ENCODE measurements around the gene IFT80.
"Not testable (repeated sequence)": the region's sequence is repeated elsewhere in the genome, so short reads cannot be mapped to it uniquely, and the experiment has no call there.

Gene IFT80

DNA sequence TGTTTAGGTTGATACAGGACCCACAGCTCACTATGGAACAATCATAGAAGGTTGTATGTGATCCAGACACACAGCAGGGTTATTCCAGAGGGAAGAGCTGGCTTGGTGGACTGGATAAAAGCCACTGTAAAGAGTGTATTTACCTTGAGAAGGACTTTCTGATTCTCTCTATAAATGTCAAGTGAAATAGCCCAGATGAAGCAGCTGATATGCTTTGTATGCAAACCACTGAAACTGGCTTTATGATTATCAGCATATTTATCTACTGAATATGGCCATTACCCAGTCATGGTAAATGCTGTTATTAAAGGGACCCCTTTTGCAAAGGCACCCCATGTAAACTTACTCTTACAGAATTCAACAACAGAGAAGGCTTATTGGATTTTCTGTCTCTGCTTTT, 145.7 kb downstream of the IFT80 start:
- no peak for DNase-seq

- no peak for DNase-seq
These were observed 151.3 kb downstream of the IFT80 start for GRCh38 chr3:160247766-160248165.

DNA sequence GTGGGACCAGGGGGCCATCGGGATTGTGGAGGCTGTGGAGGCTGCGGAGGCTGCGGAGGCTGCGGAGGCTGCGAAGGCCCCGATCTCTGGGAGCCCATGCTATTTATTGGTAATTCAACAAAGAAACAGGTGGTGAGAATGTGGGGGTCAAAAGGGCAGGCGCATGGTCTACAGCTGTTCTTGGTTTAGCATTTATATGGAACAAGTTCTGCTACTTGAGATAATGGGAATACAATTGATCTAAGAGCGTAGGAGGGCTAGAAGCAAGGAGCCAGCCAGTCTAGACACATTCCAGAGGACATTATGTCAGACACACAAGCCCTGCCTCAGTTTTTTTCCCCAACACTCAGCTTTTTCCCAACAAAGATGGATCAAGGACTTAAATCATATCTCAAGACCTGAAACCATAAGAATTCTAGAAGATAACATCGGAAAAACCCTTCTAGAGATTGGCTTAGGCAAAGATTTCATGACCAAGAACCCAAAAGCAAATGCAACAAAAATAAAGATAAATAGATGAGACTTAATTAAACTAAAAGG, 153.7 kb downstream of the IFT80 start:
- no peak for DNase-seq

DNA sequence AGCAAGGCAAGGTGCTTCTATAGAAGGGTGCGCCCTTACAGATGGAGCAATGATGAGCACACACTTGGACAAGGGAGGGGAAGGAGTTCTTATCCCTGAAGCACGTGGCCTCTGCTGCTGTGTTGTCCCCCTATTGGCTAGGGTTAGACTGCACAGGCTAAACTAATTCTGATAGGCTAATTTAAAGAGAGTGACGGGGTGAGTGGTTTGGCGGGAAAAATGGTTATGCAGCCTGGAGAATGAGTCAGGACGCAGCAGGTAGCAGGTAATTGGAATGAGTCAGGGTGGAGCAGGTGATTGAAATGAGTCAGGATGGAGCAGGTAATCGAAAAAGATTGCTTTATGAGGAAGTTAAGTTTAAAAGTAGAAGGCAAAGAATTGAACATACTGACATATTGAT, 158.3 kb downstream of the IFT80 start:
- DNase-seq: not testable (repeated sequence)

DNA sequence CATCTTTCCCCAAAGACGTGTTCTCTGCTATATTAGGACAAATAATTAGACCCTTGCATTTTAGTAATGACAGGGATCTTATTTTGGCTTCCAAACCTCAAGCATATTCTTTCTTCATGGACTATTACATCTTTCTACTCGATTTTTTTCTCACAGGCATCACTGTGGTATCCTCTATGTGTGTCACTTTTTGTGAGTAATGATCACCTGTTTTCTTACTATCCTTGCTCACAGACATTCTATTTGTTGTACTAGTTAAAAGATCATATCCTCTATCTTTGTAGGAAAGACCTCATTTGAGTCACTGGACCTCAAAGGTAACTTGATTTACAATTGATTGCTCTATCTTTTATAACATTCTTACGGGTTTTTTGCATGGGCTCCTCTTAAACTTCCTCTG, 167.0 kb downstream of the IFT80 start:
- DNase-seq: no peak

GRCh38 chr3:160227419-160227818, 171.6 kb downstream of the IFT80 start:
- no peak for DNase-seq

- no peak for DNase-seq
These were observed 172.8 kb downstream of the IFT80 start for GRCh38 chr3:160226026-160226907.

DNA sequence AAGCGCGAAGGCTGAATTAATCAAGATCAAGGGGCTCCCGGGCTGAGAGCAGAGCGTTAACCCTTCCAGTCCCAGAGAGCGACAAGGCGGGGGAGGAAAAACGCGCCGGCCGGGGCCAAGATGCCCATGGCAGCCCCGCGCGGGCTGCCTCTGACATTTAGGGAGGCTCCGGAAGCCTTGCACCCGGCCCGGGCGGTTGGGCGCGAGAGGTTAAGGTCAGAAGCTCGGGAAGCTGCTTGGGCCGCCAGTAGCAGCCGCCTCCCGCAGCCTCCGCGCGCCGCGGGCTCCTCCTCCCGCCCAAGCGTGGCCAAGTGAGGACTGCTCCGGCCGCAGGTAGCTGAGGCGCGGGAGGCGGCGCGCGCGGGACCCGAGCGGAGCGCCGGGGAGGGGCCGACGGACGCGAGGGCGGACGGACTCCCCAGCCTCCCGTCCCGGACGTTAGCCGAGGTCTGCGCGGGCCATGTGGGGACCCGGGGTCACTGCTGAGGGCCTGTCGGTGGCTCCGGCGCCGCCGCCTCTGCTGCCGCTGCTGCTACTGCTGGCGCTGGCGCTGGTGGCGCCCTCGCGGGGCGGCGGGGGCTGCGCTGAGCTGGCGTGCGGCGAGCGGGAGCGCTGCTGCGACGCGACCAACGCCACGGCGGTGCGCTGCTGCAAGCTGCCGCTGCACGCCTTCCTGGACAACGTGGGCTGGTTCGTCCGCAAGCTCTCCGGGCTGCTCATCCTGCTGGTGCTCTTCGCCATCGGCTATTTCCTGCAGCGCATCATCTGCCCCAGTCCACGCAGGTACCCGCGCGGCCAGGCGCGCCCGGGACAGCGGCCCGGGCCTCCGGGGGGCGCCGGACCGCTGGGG, 173.6 kb downstream of the IFT80 start, which contains the start of gene C3orf80:
C3orf80 (plus strand) TSS at position 247 of the 850 bp plus-strand sequence; CDS start at position 461, 214 bp downstream.
- DNase-seq: peak; percentile 9

DNA sequence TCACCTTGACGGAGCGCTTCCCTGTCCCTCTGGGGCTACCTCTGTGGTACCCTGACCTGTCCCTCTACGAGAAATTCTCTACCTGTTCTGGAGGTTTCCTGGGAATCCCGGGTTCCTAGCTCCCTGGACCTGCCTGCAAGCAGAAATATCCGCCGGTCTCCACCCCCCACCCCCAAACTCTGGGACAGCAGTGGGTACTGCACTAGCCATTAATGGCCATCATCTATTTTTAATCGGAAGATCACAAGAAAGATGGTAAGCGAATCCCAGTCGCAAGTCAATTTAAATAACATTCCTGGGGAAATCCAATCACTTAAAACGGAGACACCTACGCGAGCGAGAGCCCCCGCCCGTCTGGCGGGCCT, 174.2 kb downstream of the IFT80 start:
- no peak for DNase-seq

- DNase-seq: no peak
These were observed 174.8 kb downstream of the IFT80 start for GRCh38 chr3:160224256-160224655.

- DNase-seq: no peak
These were observed 178.0 kb downstream of the IFT80 start for GRCh38 chr3:160221019-160221418.

DNA sequence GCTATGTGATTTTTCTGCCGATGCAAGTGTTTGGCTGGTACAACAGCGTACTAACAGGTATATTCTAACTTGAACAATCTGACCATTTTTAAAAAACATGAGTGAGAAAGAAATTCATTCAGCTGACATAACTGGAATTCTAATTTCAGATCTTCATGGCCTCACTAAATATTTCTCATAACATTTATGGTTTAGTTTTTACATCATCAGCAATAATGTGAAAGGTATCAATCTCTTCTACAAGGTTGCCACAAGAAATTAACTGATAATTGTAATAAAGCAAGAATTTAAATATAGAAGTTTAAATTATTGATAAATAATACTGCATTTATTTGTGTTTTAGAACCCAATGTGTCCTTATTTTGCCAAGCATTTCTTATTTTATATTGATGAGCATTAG, 179.0 kb downstream of the IFT80 start:
- no peak for DNase-seq

DNA sequence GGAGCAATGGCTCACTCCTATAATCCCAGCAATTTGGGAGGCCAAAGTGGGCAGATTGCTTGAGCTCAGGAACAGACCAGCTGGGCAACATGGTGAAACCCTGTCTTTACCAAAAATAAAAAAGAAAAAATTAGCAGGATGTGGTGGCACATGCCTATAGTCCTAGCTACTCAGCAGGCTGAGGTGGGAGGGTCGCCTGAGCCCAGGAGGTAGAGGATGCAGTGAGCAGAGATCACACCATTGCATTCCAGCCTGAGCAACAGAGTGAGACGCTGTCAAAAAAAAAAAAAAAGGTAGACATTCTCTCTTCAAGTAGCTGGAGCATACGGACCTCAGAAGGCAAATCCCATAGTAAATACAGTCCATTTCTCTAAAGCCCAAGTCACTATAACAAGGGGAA, 180.9 kb downstream of the IFT80 start:
- no peak for DNase-seq

- DNase-seq: no peak
These were observed 181.3 kb downstream of the IFT80 start for GRCh38 chr3:160217675-160218074.

DNA sequence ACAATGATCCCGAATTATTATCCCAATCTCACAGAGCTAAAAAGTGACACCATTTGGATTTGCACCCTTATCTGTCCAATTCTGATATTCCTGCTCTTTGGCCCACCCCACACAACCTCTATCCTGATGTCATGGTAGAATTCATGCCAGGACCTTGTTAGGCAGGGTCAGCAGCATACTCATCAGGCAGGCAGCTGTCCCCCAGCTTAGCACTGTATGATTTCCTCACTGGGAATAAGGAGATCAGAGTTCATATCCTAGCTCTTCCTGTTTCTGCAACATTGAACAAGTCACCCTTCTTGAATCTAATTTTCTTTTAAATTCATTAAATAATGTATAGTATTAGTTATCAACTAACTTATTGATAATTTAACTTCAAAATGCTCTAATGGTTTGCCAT, 185.8 kb downstream of the IFT80 start:
- DNase-seq: no peak

- no peak for DNase-seq
These were observed 188.2 kb downstream of the IFT80 start for GRCh38 chr3:160210799-160211221.

DNA sequence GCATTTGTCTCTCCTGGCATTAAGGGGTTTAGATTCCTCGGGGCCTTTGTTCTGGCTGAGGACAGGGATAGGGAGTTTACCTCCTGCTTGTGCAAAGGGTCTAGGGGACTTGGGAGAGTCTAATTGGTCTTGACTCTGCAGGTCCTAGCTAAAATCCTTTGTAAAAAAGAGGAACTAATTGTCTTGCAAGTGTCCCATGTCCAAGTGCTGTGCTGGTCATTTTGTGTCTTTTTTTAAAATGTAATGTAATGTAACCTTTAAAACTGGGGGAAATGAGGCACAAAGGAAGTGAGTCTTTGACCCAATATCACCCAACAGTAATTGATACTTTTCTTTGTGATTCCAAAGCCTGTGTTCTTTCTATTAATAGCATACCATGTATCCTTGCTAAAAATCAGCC, 188.7 kb downstream of the IFT80 start:
- no peak for DNase-seq

All from central memory CD4-positive, alpha-beta T cell (primary cell).